ENCODE measurements around the gene CNOT4. TPM values are rescaled to one million over a fixed set of nuclear protein-coding genes. Genes with fewer than 3 reads are reported as not detected.
"Not testable (repeated sequence)": the region's sequence is repeated elsewhere in the genome, so short reads cannot be mapped to it uniquely, and the experiment has no call there.

CNOT4 gene
- total RNA-seq, 2 experiments from 2014 or later, result 16.9 to 19.7 TPM

GRCh38 chr7:135466442-135467206 is 43.3 kb downstream of the CNOT4 start:
- CTCF ChIA-PET, result interaction anchor here (1.2 kb wide), 1 partner anchor 29 kb away, joined by 3 read pairs; no protein-coding TSS in a partner anchor
- POLR2A ChIA-PET, result no interaction called here

DNA sequence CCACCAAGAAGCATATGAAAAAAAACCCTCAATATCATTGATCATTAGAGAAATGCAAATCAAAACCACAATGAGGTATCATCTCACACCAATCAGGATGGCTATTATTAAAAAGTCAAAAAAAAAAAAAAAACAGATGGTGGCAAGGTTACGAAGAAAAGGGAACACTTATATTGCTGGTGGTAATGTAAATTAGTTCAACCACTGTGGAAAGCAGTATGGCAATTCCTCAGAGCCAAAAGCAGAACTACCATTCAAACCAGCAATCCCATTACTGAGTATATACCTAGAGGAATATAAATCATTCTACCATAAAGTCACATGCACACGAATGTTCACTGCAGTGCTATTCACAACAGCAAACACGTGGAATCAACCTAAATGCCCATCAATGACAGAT is 46.0 kb downstream of the CNOT4 start:
- CTCF ChIA-PET, result interaction anchor here (0.7 kb wide), 1 partner anchor 183 kb away, joined by 3 read pairs; no protein-coding TSS in a partner anchor
- POLR2A ChIA-PET, result interaction anchor here (0.6 kb wide), 1 partner anchor 20 kb away, joined by 3 read pairs; no protein-coding TSS in a partner anchor

- ChIA-PET POLR2A (no interaction called here), CTCF (interaction anchor here (0.5 to 0.6 kb wide), 2 partner anchors 8 to 549 kb away, joined by 3 to 4 read pairs; no protein-coding TSS in a partner anchor)
These were observed 49.8 kb downstream of the CNOT4 start for GRCh38 chr7:135459951-135460567.

GRCh38 chr7:135459076-135459475 is 50.8 kb downstream of the CNOT4 start:
- ChIA-PET POLR2A (no interaction called here), CTCF (no interaction called here)

- POLR2A ChIA-PET, result no interaction called here
- CTCF ChIA-PET, result interaction anchor here (1.3 kb wide), 1 partner anchor 20 kb away, joined by 3 read pairs; no protein-coding TSS in a partner anchor
These were observed 55.8 kb downstream of the CNOT4 start for GRCh38 chr7:135454060-135454459.

- CTCF ChIA-PET, result no interaction called here
- POLR2A ChIA-PET, result no interaction called here
These were observed 60.5 kb downstream of the CNOT4 start for GRCh38 chr7:135449436-135449835.

- ChIA-PET POLR2A (no interaction called here), CTCF (no interaction called here)
These were observed 61.1 kb downstream of the CNOT4 start for GRCh38 chr7:135448753-135449152.

DNA sequence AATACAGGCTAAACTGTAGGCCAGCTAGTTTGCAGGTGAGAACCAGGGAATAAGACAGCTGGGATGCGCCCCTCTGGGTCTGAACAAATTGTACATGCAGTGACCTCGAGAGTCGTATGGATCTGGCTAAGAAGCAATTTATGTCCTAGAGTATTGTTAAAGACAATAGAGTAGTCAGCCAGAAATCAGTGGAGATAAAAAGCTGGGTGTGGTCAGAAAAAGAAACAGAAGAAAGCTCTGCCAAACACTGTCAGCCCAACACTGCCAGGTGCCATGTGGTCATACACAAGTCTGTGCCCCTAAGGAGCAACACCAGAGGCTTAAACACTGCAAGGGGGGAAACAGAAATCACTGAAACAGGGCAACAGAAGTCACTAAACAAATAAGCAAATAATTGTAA is 62.2 kb downstream of the CNOT4 start:
- CTCF ChIA-PET, result interaction anchor here (0.6 kb wide), 1 partner anchor 64 kb away, joined by 3 read pairs; no protein-coding TSS in a partner anchor

GRCh38 chr7:135445690-135446089 is 64.2 kb downstream of the CNOT4 start:
- ChIA-PET CTCF (no interaction called here), POLR2A (no interaction called here)

More for the DNA sequence above, 62.2 kb downstream of the CNOT4 start:
- POLR2A ChIA-PET, result no interaction called here

GRCh38 chr7:135445266-135445665 is 64.6 kb downstream of the CNOT4 start:
- POLR2A ChIA-PET, CTCF ChIA-PET: not testable (repeated sequence)

DNA sequence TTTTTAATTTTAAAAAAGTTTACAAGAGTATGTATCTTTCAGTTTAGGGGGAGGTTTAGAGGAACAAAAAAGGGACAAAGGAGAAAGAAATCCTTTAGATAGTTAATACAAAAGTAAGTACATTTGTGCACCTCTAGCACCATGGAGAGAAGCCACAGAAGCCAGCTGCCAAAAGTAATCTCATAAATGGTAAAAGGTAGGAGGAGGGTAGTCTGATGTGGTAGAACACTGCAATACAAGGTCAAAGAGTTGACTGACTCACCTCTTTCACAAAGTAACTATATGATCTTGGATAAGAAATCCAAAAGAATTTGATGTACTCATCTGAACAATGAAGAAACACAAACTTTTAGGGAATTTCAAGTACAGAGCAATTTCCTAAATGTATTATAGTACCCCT is 68.1 kb downstream of the CNOT4 start:
- ChIA-PET CTCF (no interaction called here), POLR2A (no interaction called here)

- POLR2A ChIA-PET, result no interaction called here
- CTCF ChIA-PET, result interaction anchor here (0.7 kb wide), 1 partner anchor 19 kb away, joined by 3 read pairs; no protein-coding TSS in a partner anchor
These were observed 75.9 kb downstream of the CNOT4 start for GRCh38 chr7:135434047-135434446.

GRCh38 chr7:135430626-135431025 is 79.3 kb downstream of the CNOT4 start:
- ChIA-PET CTCF (no interaction called here), POLR2A (no interaction called here)

DNA sequence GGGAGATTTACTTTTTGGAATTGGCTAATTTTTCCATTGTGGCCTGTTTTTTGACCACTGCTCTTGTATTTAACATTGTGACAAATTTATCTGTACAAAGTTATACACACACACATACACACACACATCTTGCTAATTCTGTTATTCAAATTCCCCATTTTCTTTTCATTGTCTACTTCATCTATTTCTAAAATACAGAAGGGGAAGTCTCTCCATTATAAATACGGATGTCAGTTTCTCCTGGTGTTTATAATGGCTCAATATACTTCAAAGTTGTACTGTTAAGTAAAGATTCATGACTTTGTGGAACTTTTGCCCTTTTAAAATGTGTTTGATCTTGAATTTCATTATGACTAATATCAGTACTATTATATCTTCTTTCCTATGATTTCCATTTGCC is 81.0 kb downstream of the CNOT4 start:
- ChIA-PET CTCF (no interaction called here), POLR2A (no interaction called here)

GRCh38 chr7:135428011-135428410 is 81.9 kb downstream of the CNOT4 start:
- CTCF ChIA-PET, result no interaction called here
- POLR2A ChIA-PET, result no interaction called here

DNA sequence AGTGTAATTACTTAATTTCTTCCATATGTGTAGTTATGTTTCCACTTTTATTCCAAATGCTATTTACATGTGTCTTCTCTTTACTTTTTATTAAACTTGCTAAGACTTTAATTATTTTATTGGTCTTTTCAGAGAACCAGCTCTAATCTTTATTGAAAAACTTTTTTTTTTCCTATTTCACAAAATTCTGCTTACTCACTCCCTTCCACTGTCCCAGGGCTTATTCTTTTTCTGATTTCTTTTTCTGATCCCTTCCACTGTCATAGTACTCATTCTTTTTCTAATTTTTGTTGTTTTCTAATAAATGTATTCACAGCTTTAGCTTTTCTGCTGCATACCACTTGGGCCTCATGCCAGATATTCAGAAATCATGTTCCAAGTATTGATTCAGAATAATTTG is 82.7 kb downstream of the CNOT4 start:
- POLR2A ChIA-PET, result interaction anchor here (0.6 kb wide), 1 partner anchor 72 kb away, joined by 3 read pairs; no protein-coding TSS in a partner anchor
- CTCF ChIA-PET, result interaction anchor here (0.8 kb wide), 1 partner anchor 71 kb away, joined by 3 read pairs; no protein-coding TSS in a partner anchor

GRCh38 chr7:135425036-135425435 is 84.9 kb downstream of the CNOT4 start:
- CTCF ChIA-PET, result no interaction called here

DNA sequence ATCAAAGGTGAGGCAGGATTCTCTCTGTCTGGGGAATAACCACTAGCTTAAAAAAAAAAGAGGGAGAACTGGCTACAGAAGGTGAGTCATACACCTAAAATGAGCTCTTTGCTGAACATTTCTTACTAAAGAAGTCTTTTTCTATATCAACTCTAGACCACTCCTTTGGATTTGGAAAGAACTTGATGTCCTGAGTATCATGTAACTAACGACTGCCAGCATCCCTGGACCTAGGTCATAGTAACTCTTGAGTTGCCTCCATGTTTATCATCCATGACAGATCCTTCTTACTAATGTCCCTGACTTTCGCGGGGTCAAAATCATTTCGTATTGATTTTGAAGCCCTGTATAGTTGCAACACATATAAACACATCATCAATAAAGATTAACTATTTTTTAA is 89.1 kb downstream of the CNOT4 start:
- POLR2A ChIA-PET, result no interaction called here
- CTCF ChIA-PET, result interaction anchor here (0.7 to 1.5 kb wide), 2 partner anchors 12 to 155 kb away, joined by 3 to 4 read pairs; no protein-coding TSS in a partner anchor

More at GRCh38 chr7:135425036-135425435, 84.9 kb downstream of the CNOT4 start:
- POLR2A ChIA-PET, result no interaction called here

- ChIA-PET CTCF (interaction anchor here (0.6 kb wide), 1 partner anchor 96 kb away, joined by 3 read pairs; no protein-coding TSS in a partner anchor), POLR2A (no interaction called here)
These were observed 93.5 kb downstream of the CNOT4 start for GRCh38 chr7:135416431-135416830.

- CTCF ChIA-PET, result no interaction called here
- POLR2A ChIA-PET, result no interaction called here
These were observed 95.0 kb downstream of the CNOT4 start for GRCh38 chr7:135414850-135415439.
